ENCODE data around the gene DYNLT2B. TPM values are rescaled to one million over a fixed set of nuclear protein-coding genes. Genes with fewer than 3 reads are reported as not detected.

The DYNLT2B gene
- total RNA-seq, 1 donor from 2014 or later, result 3.9 TPM

GRCh38 chr3:196356556-196356955, 38.5 kb upstream of the DYNLT2B start:
- no peak for TF ChIP-seq CTCF (IDR thresholded peaks at IDR 0.05; ENCODE audit: borderline replicate concordance)
- H3K36me3 ChIP-seq, result peaks cover 85% of the 10 kb centered on the region
- no peaks in the 10 kb centered on the region for H3K27me3 ChIP-seq (ENCODE audit: low read depth)

GRCh38 chr3:196355668-196356067, 37.6 kb upstream of the DYNLT2B start:
- Histone ChIP-seq H3K4me1 (peaks cover 8% of the 10 kb centered on the region), H3K9me3 (replicated peaks) (no peaks in the 10 kb centered on the region), H3K27ac (replicated peaks) (no peak overlapping the region), H3K4me3 (no peak overlapping the region), H3K36me3 (peaks cover 76% of the 10 kb centered on the region), H3K27me3 (ENCODE audit: low read depth) (no peaks in the 10 kb centered on the region)
- no peak for DNase-seq
- no peak for TF ChIP-seq CTCF (IDR thresholded peaks at IDR 0.05; ENCODE audit: borderline replicate concordance)
- intact Hi-C loops (cut with micrococcal nuclease), result no loop called here

More at GRCh38 chr3:196356556-196356955, 38.5 kb upstream of the DYNLT2B start:
- Histone ChIP-seq H3K4me3 (no peak overlapping the region), H3K9me3 (replicated peaks) (no peaks in the 10 kb centered on the region), H3K27ac (replicated peaks) (no peak overlapping the region), H3K4me1 (peaks cover 8% of the 10 kb centered on the region)
- DNase-seq, result no peak
- intact Hi-C loops (cut with micrococcal nuclease), result no loop called here

GRCh38 chr3:196354132-196354531, 36.1 kb upstream of the DYNLT2B start:
- intact Hi-C loops (cut with micrococcal nuclease), result no loop called here
- Histone ChIP-seq H3K27me3 (ENCODE audit: low read depth) (no peaks in the 10 kb centered on the region), H3K36me3 (peaks cover 66% of the 10 kb centered on the region), H3K4me3 (no peak overlapping the region), H3K27ac (replicated peaks) (no peak overlapping the region), H3K4me1 (peaks cover 8% of the 10 kb centered on the region), H3K9me3 (replicated peaks) (no peaks in the 10 kb centered on the region)
- no peak for DNase-seq
- no peak for TF ChIP-seq CTCF (IDR thresholded peaks at IDR 0.05; ENCODE audit: borderline replicate concordance)

GRCh38 chr3:196351541-196351940, 33.5 kb upstream of the DYNLT2B start:
- no peak overlapping the region for H3K4me3 ChIP-seq
- no peak for TF ChIP-seq CTCF (IDR thresholded peaks at IDR 0.05; ENCODE audit: borderline replicate concordance)
- H3K36me3 ChIP-seq, result peaks cover 48% of the 10 kb centered on the region
- no peaks in the 10 kb centered on the region for H3K9me3 ChIP-seq (replicated peaks)
- no peak overlapping the region for H3K27ac ChIP-seq (replicated peaks)
- peaks cover 8% of the 10 kb centered on the region for H3K4me1 ChIP-seq
- H3K27me3 ChIP-seq (ENCODE audit: low read depth), result no peaks in the 10 kb centered on the region
- DNase-seq, result no peak
- intact Hi-C loops (cut with micrococcal nuclease), result no loop called here

GRCh38 chr3:196350067-196350466, 32.0 kb upstream of the DYNLT2B start:
- no peak overlapping the region for H3K27ac ChIP-seq (replicated peaks)
- H3K9me3 ChIP-seq (replicated peaks), result no peaks in the 10 kb centered on the region
- peaks cover 33% of the 10 kb centered on the region for H3K36me3 ChIP-seq
- H3K4me3 ChIP-seq, result no peak overlapping the region
- TF ChIP-seq CTCF (IDR thresholded peaks at IDR 0.05; ENCODE audit: borderline replicate concordance), result no peak
- intact Hi-C loops (cut with micrococcal nuclease), result no loop called here
- DNase-seq, result no peak
- no peaks in the 10 kb centered on the region for H3K27me3 ChIP-seq (ENCODE audit: low read depth)
- peaks cover 8% of the 10 kb centered on the region for H3K4me1 ChIP-seq

GRCh38 chr3:196348698-196349097, 30.7 kb upstream of the DYNLT2B start:
- no peak overlapping the region for H3K27ac ChIP-seq (replicated peaks)
- no peaks in the 10 kb centered on the region for H3K9me3 ChIP-seq (replicated peaks)
- no peaks in the 10 kb centered on the region for H3K27me3 ChIP-seq (ENCODE audit: low read depth)
- intact Hi-C loops (cut with micrococcal nuclease), result no loop called here
- H3K36me3 ChIP-seq, result peaks cover 24% of the 10 kb centered on the region
- no peak for TF ChIP-seq CTCF (IDR thresholded peaks at IDR 0.05; ENCODE audit: borderline replicate concordance)
- no peak overlapping the region for H3K4me3 ChIP-seq
- H3K4me1 ChIP-seq, result peaks cover under 1% of the 10 kb centered on the region
- DNase-seq, result no peak
